ENCODE data around the gene PDP2. TPM values are rescaled to one million over a fixed set of nuclear protein-coding genes. Genes with fewer than 3 reads are reported as not detected.

PDP2 gene
- total and polyA plus RNA-seq, 10 of the 15 experiments (the other 5 are each of a cell fraction or from before 2014, with no cell fraction given) = 1.9 to 31.1 (median 6.2) TPM

- no peak for TF ChIP-seq ZBTB40 (IDR thresholded peaks at IDR 0.05; ENCODE audit: borderline replicate concordance)
- TF ChIP-seq SP1 (IDR thresholded peaks at IDR 0.05; ENCODE audit: low read depth, low read length) = no peak
- no peak for TF ChIP-seq HCFC1 (IDR thresholded peaks at IDR 0.05; ENCODE audit: low read length)
- TF ChIP-seq KAT2A (conservative IDR thresholded peaks at IDR 0.05; ENCODE audit: control insufficient read depth, low read depth, low read length) = no peak
- TF ChIP-seq CBX3 (IDR thresholded peaks at IDR 0.05; ENCODE audit: borderline replicate concordance, low read depth) = no peak
- no peak for TF ChIP-seq KDM1A (IDR thresholded peaks at IDR 0.05; ENCODE audit: borderline replicate concordance)
- no peak for TF ChIP-seq RCOR1 (conservative IDR thresholded peaks at IDR 0.05; ENCODE audit: low read depth, low read length)
Observed at GRCh38 chr16:66834746-66835145, 45.6 kb upstream of the PDP2 start (continued).

GRCh38 chr16:66840883-66841282 is 39.4 kb upstream of the PDP2 start:
- no peak for DNase-seq (ENCODE audit: low read depth, low spot score)
- no peak overlapping the region for H2AFZ ChIP-seq (ENCODE audit: control insufficient read depth, low read depth, low read length)
- H3K9ac ChIP-seq (ENCODE audit: control insufficient read depth, insufficient read depth, low read length) = no peak overlapping the region
- 12% methylated on average over 3 of the region's 3 CpGs for whole genome bisulfite sequencing (ENCODE audit: insufficient coverage, insufficient replicate concordance, low lambda C conversion rate, missing lambda C conversion rate)
- H3K27ac ChIP-seq (ENCODE audit: control insufficient read depth, insufficient read depth) = no peak overlapping the region
- TF ChIP-seq SPI1 (IDR thresholded peaks at IDR 0.05; ENCODE audit: borderline replicate concordance, insufficient read depth, low read depth, low read length) = peak; percentile 58; the same call in 1 of the 2 replicates
- TF ChIP-seq PRDM15 (CRISPR knock-in tag; IDR thresholded peaks at IDR 0.05) = no peak
- no peak for TF ChIP-seq MYB (IDR thresholded peaks at IDR 0.05; ENCODE audit: borderline replicate concordance, low read depth, low read length)
- TF ChIP-seq LARP7 (IDR thresholded peaks at IDR 0.05) = no peak
- TF ChIP-seq MEF2A (IDR thresholded peaks at IDR 0.05; ENCODE audit: insufficient read depth, low read depth, low read length) = no peak
- CTCF ChIA-PET = interaction anchor here (1.5 to 3.2 kb wide), 2 partner anchors 10 to 27 kb away, joined by 6 to 26 read pairs; partner anchors contain the start of gene NAE1
- H3K4me2 ChIP-seq (ENCODE audit: control insufficient read depth, insufficient read depth) = no peak overlapping the region
- no peaks in the 10 kb centered on the region for H3K9me3 ChIP-seq (replicated peaks; ENCODE audit: control insufficient read depth, insufficient read depth, low read length)
- peak; percentile 36; the same call in 1 of the 3 replicates for ATAC-seq
- peaks cover 0 to 8% of the 10 kb centered on the region in 2 experiments; a peak in 3 of 4 replicates for H3K27me3 ChIP-seq (replicated peaks in 1 of 2; ENCODE audit: control insufficient read depth in 2 of 2, insufficient read depth in 2 of 2, low read length in 1 of 2)
- in situ Hi-C loops (cut with MboI) = no loop called here
- intact Hi-C loops (cut with micrococcal nuclease; ENCODE audit: unreplicated experiment) = no loop called here
- RAD21 ChIA-PET (ENCODE audit: unreplicated experiment) = no interaction called here
- no peaks in the 10 kb centered on the region for H3K36me3 ChIP-seq (ENCODE audit: control insufficient read depth in 2 of 2, insufficient read depth in 2 of 2, low read length in 1 of 2)
- no peak for FAIRE-seq
- H4K20me1 ChIP-seq (ENCODE audit: control insufficient read depth, insufficient read depth) = no peaks in the 10 kb centered on the region
- no peaks in the 10 kb centered on the region for H3K4me1 ChIP-seq (ENCODE audit: control insufficient read depth, insufficient read depth, low read length)
- H3K79me2 ChIP-seq (ENCODE audit: control insufficient read depth, insufficient read depth, low read length) = no peaks in the 10 kb centered on the region
- H3K4me3 ChIP-seq = no peak overlapping the region
- POLR2A ChIA-PET = no interaction called here
- no TSS peak for BruUV-seq (replicated peaks)
- SMC1A ChIA-PET (ENCODE audit: uncharacterized antibody, unreplicated experiment) = no interaction called here

Data from GM12878 (cell line).